Activated naive CD8-positive, alpha-beta T cell treated with anti-CD3 and anti-CD28 coated beads, Interleukin-2, amount 50 U/mL, for 24 hours (primary cell): ENCODE measurements around the gene SIKE1.
"Not testable (repeated sequence)": the region's sequence is repeated elsewhere in the genome, so short reads cannot be mapped to it uniquely, and the experiment has no call there.

ENCODE experiments used
- ATAC-seq: fragments of 150-1000 bp; cut with Tn5 transposase; one replicate; pipeline ENCODE4 v1.10.0; 2021
- DNase-seq: peaks from one replicate; pipeline ENCODE4 v3.0.0; 2021
- H3K27ac Mint-ChIP-seq: one replicate; pipeline ENCODE4 v1.8.0; 2021; ENCODE audit warnings: mild to moderate bottlenecking, mixed read lengths
- H3K27me3 Mint-ChIP-seq: one replicate; pipeline ENCODE4 v1.8.0; 2021; ENCODE audit warnings: mixed read lengths
- H3K36me3 Mint-ChIP-seq: one replicate; pipeline ENCODE4 v1.8.0; 2021; ENCODE audit warnings: low read depth, mixed read lengths
- H3K4me1 Mint-ChIP-seq: one replicate; pipeline ENCODE4 v1.8.0; 2021; ENCODE audit warnings: mixed read lengths
- H3K4me3 Mint-ChIP-seq: one replicate; pipeline ENCODE4 v1.8.0; 2021; ENCODE audit warnings: mild to moderate bottlenecking, moderate library complexity, mixed read lengths
- H3K9me3 Mint-ChIP-seq: one replicate; pipeline ENCODE4 v1.8.0; 2021; ENCODE audit warnings: mixed read lengths

Gene SIKE1

GRCh38 chr1:114770989-114771388 is 9.5 kb downstream of the SIKE1 start:
- H3K27me3 Mint-ChIP-seq, result no peaks in the 10 kb centered on the region
- DNase-seq (no peak), ATAC-seq (no peak)
- no peaks in the 10 kb centered on the region for H3K9me3 Mint-ChIP-seq
- no peak overlapping the region for H3K4me3 Mint-ChIP-seq
- H3K4me1 Mint-ChIP-seq, result no peaks in the 10 kb centered on the region
- H3K27ac Mint-ChIP-seq, result no peak overlapping the region
- peaks cover 16% of the 10 kb centered on the region for H3K36me3 Mint-ChIP-seq

- DNase-seq (no peak), ATAC-seq (no peak)
- H3K27me3 Mint-ChIP-seq, result no peaks in the 10 kb centered on the region
Observed at GRCh38 chr1:114764689-114765088, 15.8 kb downstream of the SIKE1 start.

GRCh38 chr1:114758256-114758832 is 22.1 kb downstream of the SIKE1 start:
- peaks cover 7% of the 10 kb centered on the region for H3K9me3 Mint-ChIP-seq
- H3K36me3 Mint-ChIP-seq, result peaks cover 25% of the 10 kb centered on the region
- H3K27ac Mint-ChIP-seq, result peak overlapping the region; percentile 98
- peaks cover 48% of the 10 kb centered on the region for H3K4me1 Mint-ChIP-seq
- ATAC-seq (no peak), DNase-seq (no peak)
- H3K27me3 Mint-ChIP-seq, result no peaks in the 10 kb centered on the region
- H3K4me3 Mint-ChIP-seq, result peak overlapping the region; percentile 98

More at GRCh38 chr1:114764689-114765088, 15.8 kb downstream of the SIKE1 start:
- H3K27ac Mint-ChIP-seq, result no peak overlapping the region
- H3K36me3 Mint-ChIP-seq, result peaks cover 1% of the 10 kb centered on the region
- no peaks in the 10 kb centered on the region for H3K4me1 Mint-ChIP-seq
- H3K9me3 Mint-ChIP-seq, result peaks cover 9% of the 10 kb centered on the region
- no peak overlapping the region for H3K4me3 Mint-ChIP-seq

DNA sequence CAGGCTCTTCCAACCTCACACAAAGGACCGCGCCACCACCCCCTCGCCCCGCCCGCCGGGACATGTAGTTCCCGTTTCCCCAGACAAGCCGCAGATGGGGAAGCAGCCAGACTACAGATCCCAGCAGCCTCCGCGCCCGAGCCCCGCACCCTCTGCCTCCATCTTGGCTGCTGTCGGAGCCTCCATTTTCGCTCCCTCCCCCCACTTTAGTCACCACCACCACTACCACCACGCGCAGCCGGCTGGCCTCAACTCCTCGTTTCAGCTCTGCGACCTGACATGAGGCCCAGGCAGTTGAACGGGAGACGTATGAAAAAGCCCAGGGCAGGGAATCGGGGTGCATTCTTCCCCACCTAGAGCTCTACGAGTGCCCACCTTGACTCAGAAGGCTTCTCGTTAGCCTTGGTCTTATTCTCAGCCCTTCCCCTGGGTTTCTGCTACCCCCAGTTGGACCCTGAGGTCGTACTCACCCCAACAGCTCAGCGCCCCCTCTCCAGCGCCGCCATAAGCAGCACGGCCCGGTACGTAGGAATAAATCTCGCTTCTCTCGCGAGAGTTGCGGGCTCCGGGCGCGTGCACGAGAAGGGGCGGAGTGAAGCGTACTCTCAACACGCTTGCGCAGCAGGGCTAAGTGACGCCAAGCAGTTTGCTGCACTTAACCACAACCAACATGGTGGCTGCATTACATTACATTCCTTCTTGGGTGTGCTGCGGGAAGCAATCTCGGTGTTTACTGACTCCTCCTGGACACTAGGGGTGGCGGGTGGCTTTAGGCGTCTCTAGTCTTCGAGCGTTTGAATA is 22.8 kb downstream of the SIKE1 start, which contains the start of gene CSDE1:
Gene CSDE1 (minus strand): TSS at position 530 of the 801 bp plus-strand sequence. CDS start 18,094 bp downstream, outside the sequence.
- peaks cover 24% of the 10 kb centered on the region for H3K36me3 Mint-ChIP-seq
- peak within 1 kb of the TSS; percentile 98 for H3K4me3 Mint-ChIP-seq
- ATAC-seq (peak; percentile 83), DNase-seq (peak; percentile 95)
- peaks cover 53% of the 10 kb centered on the region for H3K4me1 Mint-ChIP-seq
- peak within 1 kb of the TSS; percentile 98 for H3K27ac Mint-ChIP-seq
- no peaks in the 10 kb centered on the region for H3K27me3 Mint-ChIP-seq
- H3K9me3 Mint-ChIP-seq, result peaks cover under 1% of the 10 kb centered on the region

GRCh38 chr1:114756949-114757454 is 23.5 kb downstream of the SIKE1 start:
- H3K9me3 Mint-ChIP-seq, result no peaks in the 10 kb centered on the region
- H3K36me3 Mint-ChIP-seq, result peaks cover 30% of the 10 kb centered on the region
- no peak for DNase-seq
- H3K4me3 Mint-ChIP-seq, result peak overlapping the region; percentile 98
- H3K27me3 Mint-ChIP-seq, result no peaks in the 10 kb centered on the region
- ATAC-seq, result no peak
- H3K27ac Mint-ChIP-seq, result peak overlapping the region; percentile 98
- H3K4me1 Mint-ChIP-seq, result peaks cover 60% of the 10 kb centered on the region

GRCh38 chr1:114756009-114756892 is 24.2 kb downstream of the SIKE1 start:
- H3K4me1 Mint-ChIP-seq, result peaks cover 67% of the 10 kb centered on the region
- H3K27me3 Mint-ChIP-seq, result no peaks in the 10 kb centered on the region
- ATAC-seq, result peak; percentile 14
- no peaks in the 10 kb centered on the region for H3K9me3 Mint-ChIP-seq
- H3K4me3 Mint-ChIP-seq, result peak overlapping the region; percentile 98
- peak overlapping the region; percentile 98 for H3K27ac Mint-ChIP-seq
- peaks cover 30% of the 10 kb centered on the region for H3K36me3 Mint-ChIP-seq
- no peak for DNase-seq

GRCh38 chr1:114755006-114755931 is 25.2 kb downstream of the SIKE1 start:
- DNase-seq, result no peak
- no peaks in the 10 kb centered on the region for H3K9me3 Mint-ChIP-seq
- peaks cover 77% of the 10 kb centered on the region for H3K4me1 Mint-ChIP-seq
- peak overlapping the region; percentile 98 for H3K4me3 Mint-ChIP-seq
- H3K27me3 Mint-ChIP-seq, result no peaks in the 10 kb centered on the region
- peaks cover 36% of the 10 kb centered on the region for H3K36me3 Mint-ChIP-seq
- ATAC-seq, result no peak
- H3K27ac Mint-ChIP-seq, result peak overlapping the region; percentile 98

GRCh38 chr1:114753702-114754101 is 26.8 kb downstream of the SIKE1 start:
- ATAC-seq, H3K9me3 Mint-ChIP-seq, H3K27ac Mint-ChIP-seq, H3K27me3 Mint-ChIP-seq: not testable (repeated sequence)
- Mint-ChIP-seq H3K4me3 (peak overlapping the region; percentile 98), H3K36me3 (peaks cover 48% of the 10 kb centered on the region), H3K4me1 (peaks cover 88% of the 10 kb centered on the region)
- peak; percentile 23 for DNase-seq

GRCh38 chr1:114753143-114753542 is 27.3 kb downstream of the SIKE1 start:
- Mint-ChIP-seq H3K4me3 (peak overlapping the region; percentile 12), H3K4me1 (peaks cover 88% of the 10 kb centered on the region), H3K27me3 (no peaks in the 10 kb centered on the region), H3K36me3 (peaks cover 54% of the 10 kb centered on the region), H3K27ac (no peak overlapping the region), H3K9me3 (no peaks in the 10 kb centered on the region)
- ATAC-seq, result no peak
- DNase-seq, result no peak

- Mint-ChIP-seq H3K9me3 (no peaks in the 10 kb centered on the region), H3K27ac (no peak overlapping the region), H3K36me3 (peaks cover 45% of the 10 kb centered on the region), H3K27me3 (no peaks in the 10 kb centered on the region), H3K4me1 (peaks cover 92% of the 10 kb centered on the region), H3K4me3 (no peak overlapping the region)
- no peak for ATAC-seq
- DNase-seq, result no peak
Observed at GRCh38 chr1:114750780-114751179, 29.7 kb downstream of the SIKE1 start.

DNA sequence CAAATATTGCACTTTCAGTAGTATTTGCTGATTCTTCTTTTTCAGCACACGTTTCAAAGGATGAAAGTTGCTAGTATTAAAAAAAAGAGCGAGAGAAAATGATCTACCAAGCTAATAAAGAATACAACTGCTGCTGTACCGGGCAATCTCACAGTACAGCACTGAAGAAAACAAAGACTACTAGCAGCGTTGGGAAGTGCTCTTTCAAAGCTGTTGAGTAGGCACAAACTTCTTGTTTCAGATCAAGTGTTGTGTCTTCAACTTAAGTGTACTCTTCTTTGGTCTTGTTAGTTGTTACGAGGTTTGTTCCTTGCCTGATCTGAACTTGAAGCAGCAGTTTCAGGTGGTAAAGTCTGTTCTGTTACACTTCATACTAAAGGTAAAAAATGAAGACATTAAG is 30.6 kb downstream of the SIKE1 start:
- Mint-ChIP-seq H3K9me3 (no peaks in the 10 kb centered on the region), H3K4me3 (no peak overlapping the region), H3K27me3 (no peaks in the 10 kb centered on the region), H3K36me3 (peaks cover 40% of the 10 kb centered on the region), H3K4me1 (peaks cover 92% of the 10 kb centered on the region), H3K27ac (no peak overlapping the region)
- DNase-seq (no peak), ATAC-seq (no peak)

DNA sequence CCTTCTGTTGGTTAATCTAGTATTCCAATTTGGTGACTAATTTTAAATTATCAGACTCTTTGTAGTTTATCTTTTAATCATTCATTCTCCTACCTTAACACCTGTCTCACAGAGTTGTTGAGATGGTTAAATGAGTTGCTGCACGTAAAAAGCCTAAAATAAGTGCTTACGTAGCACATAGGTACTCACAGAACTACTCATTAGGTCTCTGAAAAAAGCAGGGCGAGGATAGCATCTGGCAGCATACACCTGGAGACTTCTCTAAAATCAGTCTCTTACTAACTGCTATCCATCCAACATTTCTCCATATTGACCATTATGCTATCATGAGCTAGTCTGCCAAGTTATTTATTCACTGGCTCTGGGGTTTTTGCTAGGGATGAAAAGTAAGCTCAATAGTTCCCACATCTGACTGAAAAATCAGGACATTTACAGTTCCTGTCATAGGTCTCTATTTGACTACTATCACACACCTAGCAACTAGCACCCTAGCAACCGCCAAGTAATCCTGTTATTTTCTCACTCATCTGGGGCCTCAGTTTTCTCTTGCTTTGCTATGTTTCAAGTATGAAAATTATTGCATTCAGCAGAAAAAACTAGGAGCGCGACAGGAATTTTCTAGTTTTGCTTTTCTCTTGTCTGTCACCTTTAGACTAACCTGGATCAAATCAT is 33.9 kb downstream of the SIKE1 start:
- peaks cover 85% of the 10 kb centered on the region for H3K4me1 Mint-ChIP-seq
- no peak for DNase-seq
- no peak for ATAC-seq
- H3K4me3 Mint-ChIP-seq, result no peak overlapping the region
- no peaks in the 10 kb centered on the region for H3K9me3 Mint-ChIP-seq
- H3K36me3 Mint-ChIP-seq, result peaks cover 49% of the 10 kb centered on the region
- H3K27ac Mint-ChIP-seq, result peak overlapping the region; percentile 23
- no peaks in the 10 kb centered on the region for H3K27me3 Mint-ChIP-seq

- no peaks in the 10 kb centered on the region for H3K27me3 Mint-ChIP-seq
- ATAC-seq (peak; percentile 92), DNase-seq (no peak)
- peaks cover 80% of the 10 kb centered on the region for H3K4me1 Mint-ChIP-seq
- no peaks in the 10 kb centered on the region for H3K9me3 Mint-ChIP-seq
- peak overlapping the region; percentile 20 for H3K27ac Mint-ChIP-seq
- peak overlapping the region; percentile 2 for H3K4me3 Mint-ChIP-seq
- H3K36me3 Mint-ChIP-seq, result peaks cover 52% of the 10 kb centered on the region
Observed at GRCh38 chr1:114745291-114745690, 35.2 kb downstream of the SIKE1 start.
